Measurements from ENCODE around the gene CCDC40. TPM values are rescaled to one million over a fixed set of nuclear protein-coding genes. Genes with fewer than 3 reads are reported as not detected.

CCDC40 gene
- total and polyA plus RNA-seq, 9 of the 15 experiments (the other 6 are each of a cell fraction or from before 2014, with no cell fraction given) = 0.07 to 0.33 TPM; not detected in 7

DNA sequence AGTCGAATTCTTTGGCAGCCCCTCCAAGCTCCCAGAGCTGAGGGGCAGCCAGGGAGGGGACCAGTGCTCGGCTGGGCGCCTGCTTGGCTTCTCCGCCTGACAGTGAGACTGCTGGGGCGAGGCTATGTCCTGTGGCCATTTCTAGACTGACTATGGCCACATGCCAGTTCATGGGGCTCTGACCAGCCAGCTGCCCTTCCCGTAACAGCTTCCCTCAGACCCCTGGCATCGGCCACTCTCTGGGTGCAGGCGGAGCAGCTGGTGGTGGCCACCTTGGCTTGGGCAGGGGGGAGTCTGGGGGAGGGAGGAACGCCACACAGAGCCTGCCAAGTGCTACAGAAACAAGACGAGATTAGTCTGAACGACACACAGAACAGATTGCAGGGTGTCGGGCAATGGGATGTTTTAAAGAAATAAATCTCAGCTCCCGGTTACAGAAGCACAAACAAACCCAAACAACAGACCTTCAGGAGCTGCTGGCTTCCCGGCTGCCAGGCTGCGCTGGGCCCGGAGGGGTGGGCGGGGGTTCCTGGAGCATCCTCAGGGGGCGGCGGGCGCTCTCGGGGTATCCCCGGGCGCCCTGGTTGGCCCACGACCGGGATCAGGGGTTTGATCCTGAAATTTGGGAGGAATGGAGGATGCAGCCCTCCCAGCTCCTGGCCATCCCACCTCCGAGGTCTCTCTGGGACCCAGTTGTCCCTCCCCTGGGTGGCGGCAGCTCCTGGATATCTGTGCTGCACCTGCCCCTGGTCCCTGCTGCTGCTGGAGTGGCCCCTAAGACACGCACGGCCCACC lies 35.3 kb upstream of the CCDC40 start:
- Histone ChIP-seq H3K79me2 (ENCODE audit: control insufficient read depth, insufficient read depth, low read length) (no peaks in the 10 kb centered on the region), H4K20me1 (replicated peaks; ENCODE audit: control insufficient read depth, insufficient read depth, low read length) (peaks cover 11% of the 10 kb centered on the region; the same call in 1 of the 2 replicates), H3K4me2 (ENCODE audit: insufficient read depth, low read length) (no peak overlapping the region), H3K36me3 (ENCODE audit: control insufficient read depth, insufficient read depth, low read length) (no peaks in the 10 kb centered on the region), H3K9me1 (ENCODE audit: control insufficient read depth, insufficient read depth, low read length) (no peaks in the 10 kb centered on the region), H3K27me3 (ENCODE audit: control insufficient read depth in 2 of 2, insufficient read depth in 2 of 2, low read length in 2 of 2) (peaks cover 44 to 66% of the 10 kb centered on the region in 2 experiments), H3K9ac (ENCODE audit: insufficient read depth in 1 of 2, low read depth in 2 of 2, low read length in 2 of 2) (no peak overlapping the region), H3K4me3 (no peak overlapping the region), H3K4me1 (replicated peaks in 1 of 2; ENCODE audit: control insufficient read depth in 2 of 2, insufficient read depth in 2 of 2, low read length in 2 of 2) (peaks cover 0 to 14% of the 10 kb centered on the region in 2 experiments; a peak in 2 of 5 replicates), H3K9me3 (replicated peaks; ENCODE audit: control insufficient read depth, insufficient read depth, low read depth, low read length) (0 out of 2 replicates have a peak, but pooled peaks cover 3% of the 10 kb centered on the region), H2AFZ (ENCODE audit: low read depth, low read length) (no peak overlapping the region), H3K27ac (ENCODE audit: extremely low read depth, low read depth, low read length) (no peak overlapping the region)
- FAIRE-seq (no peak), ATAC-seq (no peak), DNase-seq (ENCODE audit: extremely low read depth in 1 of 4, low spot score in 3 of 4) (no peak)
- intact Hi-C loops (cut with micrococcal nuclease) = no loop called here
- in situ Hi-C loops (cut with MboI) = no loop called here
- POLR2A ChIA-PET = interaction anchor here (0.6 to 1.2 kb wide), 2 partner anchors 58 to 290 kb away, joined by 3 to 4 read pairs; no protein-coding TSS in a partner anchor
- CTCF ChIA-PET (ENCODE audit: low intra/inter-chr PET ratio) = no interaction called here
- TF ChIP-seq UBTF (IDR thresholded peaks at IDR 0.05; ENCODE audit: borderline replicate concordance in 1 of 2, low read depth in 2 of 2, low read length in 2 of 2) = no peak
- TF ChIP-seq GTF2A2 (tag; IDR thresholded peaks at IDR 0.05) = no peak
- no peak for TF ChIP-seq RNF219 (CRISPR knock-in tag; IDR thresholded peaks at IDR 0.05)
- no peak for TF ChIP-seq CBX3 (IDR thresholded peaks at IDR 0.05; ENCODE audit: borderline replicate concordance in 1 of 2, low read length in 2 of 2)
- TF ChIP-seq ZNF408 (CRISPR knock-in tag; IDR thresholded peaks at IDR 0.05; ENCODE audit: low read depth) = no peak
- TF ChIP-seq ZNF3 (CRISPR knock-in tag; IDR thresholded peaks at IDR 0.05) = no peak
- no peak for TF ChIP-seq SP2 (IDR thresholded peaks at IDR 0.05; ENCODE audit: extremely low read depth, low read depth, low read length, poor library complexity, severe bottlenecking)
- TF ChIP-seq FOXK2 (conservative IDR thresholded peaks at IDR 0.05 in 1 of 2, IDR thresholded peaks at IDR 0.05 in 1 of 2; ENCODE audit: low read depth in 2 of 2) = no peak
- WGBS (ENCODE audit: insufficient coverage, low coverage, missing lambda C conversion rate) = 4% methylated on average over 16 of the region's 29 CpGs
- BruUV-seq (replicated peaks) = no TSS peak

Data from K562 (cell line).